GM12873 (cell line): ENCODE measurements around the gene ELAVL2.

Source experiments
- CTCF ChIP-seq: IDR thresholded peaks from 2 replicates; pipeline ENCODE4 v1.5.1; 2012; ENCODE audit warnings: low read depth, mild to moderate bottlenecking, moderate library complexity, low read length, control low read depth; ENCODE audit not compliant: insufficient read depth; ENCODE audit errors: missing control alignments

Gene ELAVL2

GRCh38 chr9:23842565-23843129, 16.6 kb upstream of the ELAVL2 start:
- TF ChIP-seq CTCF = no peak

- no peak for TF ChIP-seq CTCF
Observed at GRCh38 chr9:23841304-23841703, 15.3 kb upstream of the ELAVL2 start.

- TF ChIP-seq CTCF = no peak
Observed at GRCh38 chr9:23837038-23837437, 11.0 kb upstream of the ELAVL2 start.

- TF ChIP-seq CTCF = no peak
Observed at GRCh38 chr9:23830929-23831730, 5.1 kb upstream of the ELAVL2 start.

- no peak for TF ChIP-seq CTCF
Observed at GRCh38 chr9:23830476-23830805, 4.4 kb upstream of the ELAVL2 start.

GRCh38 chr9:23829580-23830475, 3.8 kb upstream of the ELAVL2 start:
- TF ChIP-seq CTCF = no peak

GRCh38 chr9:23825700-23826099, 340 bp downstream of the ELAVL2 start:
- TF ChIP-seq CTCF = no peak
